Germinal center (tissue), 1 donor: ENCODE data around the gene CRYBA2.

Source experiments
- DNase-seq: peaks from one replicate; pipeline ENCODE4 v3.0.0; 2012; ENCODE audit warnings: mixed read lengths, low spot score

Gene CRYBA2

GRCh38 chr2:218993345-218994315 is at the start of gene CRYBA2:
CRYBA2 (minus strand) TSS chr2:218993422; CDS start chr2:218993176, 246 bp downstream.
- DNase-seq = no peak

GRCh38 chr2:219042750-219043149 is 49.5 kb upstream of the CRYBA2 start:
- no peak for DNase-seq

GRCh38 chr2:219042157-219042556 is 48.9 kb upstream of the CRYBA2 start:
- DNase-seq = no peak

DNA sequence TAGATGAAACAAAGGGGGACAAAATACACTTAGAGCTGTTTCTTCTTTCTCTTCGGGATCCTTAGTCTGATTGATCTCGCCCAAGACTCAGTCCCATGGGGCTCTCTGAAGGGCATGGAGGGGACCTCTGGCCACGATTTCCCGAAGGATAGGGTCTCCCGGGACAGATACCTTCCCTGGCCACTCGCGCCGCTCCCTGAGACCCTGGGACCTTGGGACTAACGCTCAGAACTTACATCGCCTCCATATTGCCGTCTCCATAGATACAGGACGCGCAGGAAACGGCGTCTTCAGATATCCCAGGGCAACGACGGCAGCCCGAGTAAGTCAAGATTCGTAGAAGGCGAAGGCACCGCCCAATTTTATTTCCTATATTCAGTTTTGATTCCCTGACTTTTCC is 48.0 kb upstream of the CRYBA2 start, which contains the start of gene CFAP65:
Gene CFAP65, minus strand, starts transcription at position 265 of the 400 bp plus-strand sequence. CDS start 2,468 bp downstream, outside the sequence.
- DNase-seq = no peak

- DNase-seq = no peak
These were observed 45.4 kb upstream of the CRYBA2 start for GRCh38 chr2:219038600-219038999.

GRCh38 chr2:219037783-219038499 is 44.7 kb upstream of the CRYBA2 start:
- no peak for DNase-seq

DNA sequence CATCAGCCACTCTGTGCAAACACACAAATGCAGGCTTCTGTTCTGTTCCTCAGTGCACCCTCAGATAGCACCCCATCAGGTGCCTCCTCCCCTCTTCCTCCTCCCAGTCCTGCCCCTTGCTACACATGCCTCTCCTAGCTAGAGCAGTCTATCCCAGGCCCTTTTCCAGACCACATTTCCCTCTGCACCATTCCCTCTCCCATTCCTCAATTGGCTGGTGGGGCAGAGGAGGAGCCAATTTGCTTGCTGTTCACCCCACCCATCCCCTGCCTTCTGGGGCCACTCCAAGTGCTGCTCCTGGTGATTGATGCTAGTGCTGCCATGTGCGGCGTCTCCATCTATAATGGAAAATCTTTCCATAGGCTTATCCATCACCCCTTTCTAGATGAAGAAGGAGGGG is 42.7 kb upstream of the CRYBA2 start:
- DNase-seq = no peak

DNA sequence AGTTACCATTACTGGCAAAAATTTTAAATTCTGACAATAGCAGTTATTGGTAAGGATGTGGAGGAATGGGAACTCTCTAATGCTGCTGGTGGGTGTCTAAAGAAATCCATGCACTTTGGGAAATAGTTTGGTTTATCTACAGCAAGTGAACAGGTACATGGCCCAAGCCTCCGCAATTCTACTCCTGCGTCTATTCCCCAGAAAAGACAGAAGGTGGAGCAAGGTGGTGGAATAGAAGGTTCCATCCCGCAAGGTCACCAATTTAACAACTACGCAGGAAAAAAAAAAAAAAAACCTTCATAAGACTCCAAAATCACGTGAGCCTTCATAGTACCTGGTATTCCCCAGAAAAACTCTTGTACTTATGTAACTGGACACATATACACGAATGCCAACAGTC is 41.6 kb upstream of the CRYBA2 start:
- DNase-seq = no peak

- no peak for DNase-seq
These were observed 39.0 kb upstream of the CRYBA2 start for GRCh38 chr2:219032051-219032745.

DNA sequence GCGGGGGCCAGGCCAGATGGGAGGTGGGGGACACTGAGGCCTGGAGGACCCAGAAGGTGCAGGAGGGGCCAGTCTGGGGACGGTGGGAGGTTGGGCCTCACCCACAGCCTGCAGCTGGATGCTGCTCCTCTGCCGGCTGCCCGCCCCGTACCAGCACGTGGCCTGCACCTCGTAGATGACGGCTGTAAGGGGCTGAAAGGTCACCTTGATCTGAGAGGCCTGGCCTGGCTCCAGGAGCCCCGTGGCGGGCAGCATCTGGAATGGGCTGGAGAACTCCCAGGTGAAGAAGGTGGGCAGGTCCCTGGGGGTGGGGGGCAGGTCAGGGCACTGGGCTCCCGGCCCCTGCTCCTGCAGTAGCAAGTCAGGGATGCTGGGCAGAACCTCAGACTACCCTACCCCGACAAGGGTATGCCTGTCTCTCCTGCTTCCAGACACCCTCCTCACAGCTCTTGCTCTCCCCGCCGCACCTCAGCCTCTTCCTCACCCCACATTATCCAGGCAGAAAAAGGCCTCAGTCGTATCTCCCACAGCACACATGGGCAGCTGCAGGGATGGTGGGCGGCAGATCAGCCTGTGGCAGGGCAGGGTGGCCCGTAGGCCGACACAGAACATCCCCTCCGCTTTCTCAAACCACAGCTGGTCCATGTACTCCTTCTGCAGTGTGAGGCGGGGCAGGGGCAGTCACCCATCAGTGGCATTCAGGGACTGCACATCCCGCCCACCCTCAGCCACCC is 38.0 kb upstream of the CRYBA2 start:
- DNase-seq = no peak

DNA sequence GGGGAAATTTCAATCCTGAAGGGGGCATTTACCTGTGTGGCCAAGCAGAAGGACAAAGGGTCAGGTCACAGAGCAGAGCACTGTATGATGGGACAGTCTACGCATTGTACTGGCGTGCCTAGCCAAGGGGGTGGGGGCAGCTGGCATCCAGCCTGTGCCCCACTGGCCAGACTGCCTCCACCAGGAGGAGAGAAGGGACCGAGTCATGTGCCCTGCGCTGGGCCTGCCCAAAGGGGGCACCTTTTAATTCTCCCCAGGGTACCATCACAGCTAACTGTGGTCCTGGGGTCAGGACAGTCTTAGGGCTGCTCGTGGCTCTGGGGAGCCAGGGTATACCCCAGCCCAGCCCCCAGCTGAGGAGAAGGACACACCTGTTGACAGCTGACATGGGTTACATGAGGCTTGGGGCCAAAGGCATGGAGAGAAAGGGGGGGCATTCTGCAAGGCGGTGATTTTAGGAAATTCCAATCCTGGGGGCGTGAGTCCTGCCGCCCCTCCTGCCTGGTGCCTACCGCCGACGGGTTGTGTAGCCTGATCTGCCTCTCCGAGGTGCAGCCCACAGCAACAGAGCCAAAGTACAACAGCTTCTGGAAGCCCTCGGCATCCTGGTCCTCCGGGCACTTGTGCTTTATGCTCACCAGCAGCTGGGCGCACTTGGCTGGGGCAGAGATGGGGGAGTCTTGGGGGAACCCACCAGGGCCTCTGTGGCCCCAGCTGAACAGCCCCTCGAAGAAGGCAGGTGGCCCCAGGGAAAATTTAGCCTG is 37.1 kb upstream of the CRYBA2 start:
- no peak for DNase-seq

GRCh38 chr2:219029829-219030165 is 36.6 kb upstream of the CRYBA2 start:
- peak; percentile 75 for DNase-seq

GRCh38 chr2:219028996-219029828 is 36.0 kb upstream of the CRYBA2 start:
- DNase-seq = no peak

DNA sequence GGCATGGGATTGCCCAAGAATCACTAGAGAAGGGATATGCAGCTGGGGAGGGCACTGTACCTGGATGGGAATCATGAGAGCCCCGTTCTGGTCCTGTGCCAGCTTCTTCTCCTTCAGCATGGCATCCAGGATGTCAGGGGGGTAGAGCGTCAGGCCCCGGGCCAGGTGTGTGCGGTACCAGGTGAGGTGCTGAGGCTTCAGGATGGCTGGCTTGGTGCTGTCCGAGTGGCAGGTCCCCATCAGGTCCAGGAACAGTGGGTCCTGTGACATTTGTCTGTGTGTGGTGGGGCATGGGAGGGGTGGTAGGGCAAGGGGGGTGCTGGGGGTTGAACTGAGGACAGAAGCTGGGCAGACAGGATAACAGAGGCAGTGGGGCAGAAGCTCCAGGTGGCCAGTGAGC is 34.9 kb upstream of the CRYBA2 start:
- DNase-seq = no peak

- DNase-seq = no peak
These were observed 34.4 kb upstream of the CRYBA2 start for GRCh38 chr2:219027511-219028055.

- no peak for DNase-seq
These were observed 33.7 kb upstream of the CRYBA2 start for GRCh38 chr2:219026946-219027345.

GRCh38 chr2:219025637-219026585 is 32.7 kb upstream of the CRYBA2 start:
- DNase-seq = no peak

GRCh38 chr2:219024059-219024458 is 30.8 kb upstream of the CRYBA2 start:
- DNase-seq = no peak
